Measurements from ENCODE around the gene LTBP3.

Gene LTBP3

GRCh38 chr11:65501472-65502273 lies 56.5 kb downstream of the LTBP3 start:
- Histone ChIP-seq H3K36me3 (ENCODE audit: control insufficient read depth, insufficient read depth, low read length) (peaks cover 61% of the 10 kb centered on the region), H3K9me3 (ENCODE audit: control insufficient read depth, low read length) (no peaks in the 10 kb centered on the region), H3K4me1 (ENCODE audit: control insufficient read depth, insufficient read depth, low read length, poor library complexity, severe bottlenecking) (peaks cover 24% of the 10 kb centered on the region), H3K27ac (ENCODE audit: insufficient read depth, low read length, poor library complexity, severe bottlenecking) (peak overlapping the region; percentile 98), H3K4me3 (ENCODE audit: insufficient read depth, low read depth, low read length, poor library complexity, severe bottlenecking) (peak overlapping the region; percentile 85), H3K27me3 (replicated peaks; ENCODE audit: control insufficient read depth, insufficient read depth, low read length, poor library complexity, severe bottlenecking) (no peaks in the 10 kb centered on the region)
- DNase-seq, result no peak

DNA sequence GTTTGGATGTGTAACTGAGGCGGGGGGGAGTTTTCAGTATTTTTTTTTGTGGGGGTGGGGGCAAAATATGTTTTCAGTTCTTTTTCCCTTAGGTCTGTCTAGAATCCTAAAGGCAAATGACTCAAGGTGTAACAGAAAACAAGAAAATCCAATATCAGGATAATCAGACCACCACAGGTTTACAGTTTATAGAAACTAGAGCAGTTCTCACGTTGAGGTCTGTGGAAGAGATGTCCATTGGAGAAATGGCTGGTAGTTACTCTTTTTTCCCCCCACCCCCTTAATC lies 57.0 kb downstream of the LTBP3 start:
- peak overlapping the region; percentile 98 for H3K27ac ChIP-seq (ENCODE audit: insufficient read depth, low read length, poor library complexity, severe bottlenecking)
- no peak for DNase-seq
- H3K9me3 ChIP-seq (ENCODE audit: control insufficient read depth, low read length), result no peaks in the 10 kb centered on the region
- peak overlapping the region; percentile 85 for H3K4me3 ChIP-seq (ENCODE audit: insufficient read depth, low read depth, low read length, poor library complexity, severe bottlenecking)
- H3K27me3 ChIP-seq (replicated peaks; ENCODE audit: control insufficient read depth, insufficient read depth, low read length, poor library complexity, severe bottlenecking), result no peaks in the 10 kb centered on the region
- peaks cover 29% of the 10 kb centered on the region for H3K4me1 ChIP-seq (ENCODE audit: control insufficient read depth, insufficient read depth, low read length, poor library complexity, severe bottlenecking)
- H3K36me3 ChIP-seq (ENCODE audit: control insufficient read depth, insufficient read depth, low read length), result peaks cover 59% of the 10 kb centered on the region

- DNase-seq, result no peak
- peaks cover 54% of the 10 kb centered on the region for H3K36me3 ChIP-seq (ENCODE audit: control insufficient read depth, insufficient read depth, low read length)
Observed at GRCh38 chr11:65500387-65501185, 57.6 kb downstream of the LTBP3 start.

GRCh38 chr11:65499713-65500386 lies 58.3 kb downstream of the LTBP3 start:
- peak overlapping the region; percentile 85 for H3K4me3 ChIP-seq (ENCODE audit: insufficient read depth, low read depth, low read length, poor library complexity, severe bottlenecking)
- peaks cover 47% of the 10 kb centered on the region for H3K36me3 ChIP-seq (ENCODE audit: control insufficient read depth, insufficient read depth, low read length)
- peak overlapping the region; percentile 98 for H3K27ac ChIP-seq (ENCODE audit: insufficient read depth, low read length, poor library complexity, severe bottlenecking)
- peaks cover 21% of the 10 kb centered on the region for H3K4me1 ChIP-seq (ENCODE audit: control insufficient read depth, insufficient read depth, low read length, poor library complexity, severe bottlenecking)
- no peak for DNase-seq
- no peaks in the 10 kb centered on the region for H3K9me3 ChIP-seq (ENCODE audit: control insufficient read depth, low read length)
- H3K27me3 ChIP-seq (replicated peaks; ENCODE audit: control insufficient read depth, insufficient read depth, low read length, poor library complexity, severe bottlenecking), result no peaks in the 10 kb centered on the region

More at GRCh38 chr11:65500387-65501185, 57.6 kb downstream of the LTBP3 start:
- H3K4me1 ChIP-seq (ENCODE audit: control insufficient read depth, insufficient read depth, low read length, poor library complexity, severe bottlenecking), result peaks cover 29% of the 10 kb centered on the region
- H3K27me3 ChIP-seq (replicated peaks; ENCODE audit: control insufficient read depth, insufficient read depth, low read length, poor library complexity, severe bottlenecking), result no peaks in the 10 kb centered on the region
- H3K4me3 ChIP-seq (ENCODE audit: insufficient read depth, low read depth, low read length, poor library complexity, severe bottlenecking), result peak overlapping the region; percentile 85
- peak overlapping the region; percentile 98 for H3K27ac ChIP-seq (ENCODE audit: insufficient read depth, low read length, poor library complexity, severe bottlenecking)
- H3K9me3 ChIP-seq (ENCODE audit: control insufficient read depth, low read length), result no peaks in the 10 kb centered on the region

- Histone ChIP-seq H3K9me3 (ENCODE audit: control insufficient read depth, low read length) (no peaks in the 10 kb centered on the region), H3K4me1 (ENCODE audit: control insufficient read depth, insufficient read depth, low read length, poor library complexity, severe bottlenecking) (peaks cover 14% of the 10 kb centered on the region), H3K27ac (ENCODE audit: insufficient read depth, low read length, poor library complexity, severe bottlenecking) (peak within 1 kb of the TSS; percentile 98), H3K4me3 (ENCODE audit: insufficient read depth, low read depth, low read length, poor library complexity, severe bottlenecking) (peak within 1 kb of the TSS; percentile 85), H3K27me3 (replicated peaks; ENCODE audit: control insufficient read depth, insufficient read depth, low read length, poor library complexity, severe bottlenecking) (no peaks in the 10 kb centered on the region), H3K36me3 (ENCODE audit: control insufficient read depth, insufficient read depth, low read length) (peaks cover 40% of the 10 kb centered on the region)
- peak; percentile 84 to 93 (median 91) for DNase-seq
Observed at GRCh38 chr11:65498977-65499712, 59.0 kb downstream of the LTBP3 start, which contains the start of gene MALAT1. Gene MALAT1 (plus strand): TSS chr11:65499045.

DNA sequence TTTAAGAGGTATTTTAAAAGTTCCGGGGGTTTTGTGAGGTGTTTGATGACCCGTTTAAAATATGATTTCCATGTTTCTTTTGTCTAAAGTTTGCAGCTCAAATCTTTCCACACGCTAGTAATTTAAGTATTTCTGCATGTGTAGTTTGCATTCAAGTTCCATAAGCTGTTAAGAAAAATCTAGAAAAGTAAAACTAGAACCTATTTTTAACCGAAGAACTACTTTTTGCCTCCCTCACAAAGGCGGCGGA lies 59.5 kb downstream of the LTBP3 start:
- Histone ChIP-seq H3K36me3 (ENCODE audit: control insufficient read depth, insufficient read depth, low read length) (peaks cover 35% of the 10 kb centered on the region), H3K4me3 (ENCODE audit: insufficient read depth, low read depth, low read length, poor library complexity, severe bottlenecking) (peak overlapping the region; percentile 85), H3K27ac (ENCODE audit: insufficient read depth, low read length, poor library complexity, severe bottlenecking) (peak overlapping the region; percentile 98), H3K4me1 (ENCODE audit: control insufficient read depth, insufficient read depth, low read length, poor library complexity, severe bottlenecking) (peaks cover 12% of the 10 kb centered on the region), H3K27me3 (replicated peaks; ENCODE audit: control insufficient read depth, insufficient read depth, low read length, poor library complexity, severe bottlenecking) (no peaks in the 10 kb centered on the region), H3K9me3 (ENCODE audit: control insufficient read depth, low read length) (no peaks in the 10 kb centered on the region)
- DNase-seq, result no peak

DNA sequence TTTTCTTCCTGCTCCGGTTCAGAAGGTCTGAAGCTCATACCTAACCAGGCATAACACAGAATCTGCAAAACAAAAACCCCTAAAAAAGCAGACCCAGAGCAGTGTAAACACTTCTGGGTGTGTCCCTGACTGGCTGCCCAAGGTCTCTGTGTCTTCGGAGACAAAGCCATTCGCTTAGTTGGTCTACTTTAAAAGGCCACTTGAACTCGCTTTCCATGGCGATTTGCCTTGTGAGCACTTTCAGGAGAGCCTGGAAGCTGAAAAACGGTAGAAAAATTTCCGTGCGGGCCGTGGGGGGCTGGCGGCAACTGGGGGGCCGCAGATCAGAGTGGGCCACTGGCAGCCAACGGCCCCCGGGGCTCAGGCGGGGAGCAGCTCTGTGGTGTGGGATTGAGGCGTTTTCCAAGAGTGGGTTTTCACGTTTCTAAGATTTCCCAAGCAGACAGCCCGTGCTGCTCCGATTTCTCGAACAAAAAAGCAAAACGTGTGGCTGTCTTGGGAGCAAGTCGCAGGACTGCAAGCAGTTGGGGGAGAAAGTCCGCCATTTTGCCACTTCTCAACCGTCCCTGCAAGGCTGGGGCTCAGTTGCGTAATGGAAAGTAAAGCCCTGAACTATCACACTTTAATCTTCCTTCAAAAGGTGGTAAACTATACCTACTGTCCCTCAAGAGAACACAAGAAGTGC lies 60.0 kb downstream of the LTBP3 start:
- Histone ChIP-seq H3K36me3 (ENCODE audit: control insufficient read depth, insufficient read depth, low read length) (peaks cover 30% of the 10 kb centered on the region), H3K27ac (ENCODE audit: insufficient read depth, low read length, poor library complexity, severe bottlenecking) (peak overlapping the region; percentile 98), H3K4me1 (ENCODE audit: control insufficient read depth, insufficient read depth, low read length, poor library complexity, severe bottlenecking) (peaks cover 12% of the 10 kb centered on the region), H3K4me3 (ENCODE audit: insufficient read depth, low read depth, low read length, poor library complexity, severe bottlenecking) (peak overlapping the region; percentile 85), H3K27me3 (replicated peaks; ENCODE audit: control insufficient read depth, insufficient read depth, low read length, poor library complexity, severe bottlenecking) (no peaks in the 10 kb centered on the region), H3K9me3 (ENCODE audit: control insufficient read depth, low read length) (no peaks in the 10 kb centered on the region)
- peak in 2 of 3 donors; percentile 38 to 57 for DNase-seq

GRCh38 chr11:65497141-65498041 lies 60.8 kb downstream of the LTBP3 start:
- H3K4me1 ChIP-seq (ENCODE audit: control insufficient read depth, insufficient read depth, low read length, poor library complexity, severe bottlenecking), result peaks cover 12% of the 10 kb centered on the region
- H3K9me3 ChIP-seq (ENCODE audit: control insufficient read depth, low read length), result no peaks in the 10 kb centered on the region
- DNase-seq, result peak; percentile 95 to 96 (median 96)
- peak overlapping the region; percentile 85 for H3K4me3 ChIP-seq (ENCODE audit: insufficient read depth, low read depth, low read length, poor library complexity, severe bottlenecking)
- H3K36me3 ChIP-seq (ENCODE audit: control insufficient read depth, insufficient read depth, low read length), result peaks cover 22% of the 10 kb centered on the region
- no peaks in the 10 kb centered on the region for H3K27me3 ChIP-seq (replicated peaks; ENCODE audit: control insufficient read depth, insufficient read depth, low read length, poor library complexity, severe bottlenecking)
- peak overlapping the region; percentile 98 for H3K27ac ChIP-seq (ENCODE audit: insufficient read depth, low read length, poor library complexity, severe bottlenecking)
